Loucy (cell line): Measurements from ENCODE around the gene GREB1.

Experiments used
- H2AFZ ChIP-seq: fragments of 200-600 bp; sonication (generic); 2 replicates; pipeline ENCODE4 v1.6.0; 2016; ENCODE audit warnings: antibody characterized with exemption, mild to moderate bottlenecking, low read length, moderate library complexity
- H3F3A ChIP-seq: fragments of 200-600 bp; 2 replicates; pipeline ENCODE4 v1.6.0; 2016; ENCODE audit warnings: antibody characterized with exemption, low read depth, mild to moderate bottlenecking
- H3K27me3 ChIP-seq: fragments of 200-600 bp; sonication (generic); 2 replicates; pipeline ENCODE4 v1.6.1; 2014; ENCODE audit warnings: low read length, mild to moderate bottlenecking; ENCODE audit not compliant: insufficient read depth, poor library complexity, severe bottlenecking
- H3K36me3 ChIP-seq: fragments of 200-600 bp; sonication (generic); 2 replicates; pipeline ENCODE4 v1.6.1; 2016; ENCODE audit warnings: low read length; ENCODE audit not compliant: insufficient read depth
- H3K4me1 ChIP-seq: fragments of 200-600 bp; sonication (generic); 2 replicates; pipeline ENCODE4 v1.5.1; 2014; ENCODE audit warnings: low read length, mild to moderate bottlenecking; ENCODE audit not compliant: insufficient read depth, poor library complexity, severe bottlenecking
- H3K4me2 ChIP-seq: fragments of 200-600 bp; sonication (generic); 2 replicates; pipeline ENCODE4 v1.6.0; 2014; ENCODE audit warnings: antibody characterized with exemption, low read length, low read depth, mild to moderate bottlenecking; ENCODE audit not compliant: poor library complexity, severe bottlenecking
- H3K4me3 ChIP-seq: fragments of 200-600 bp; sonication (generic); 2 replicates; pipeline ENCODE4 v1.5.1; 2014; ENCODE audit warnings: low read length, mild to moderate bottlenecking, mixed read lengths; ENCODE audit not compliant: poor library complexity, severe bottlenecking
- H3K79me2 ChIP-seq: fragments of 200-600 bp; sonication (generic); 2 replicates; pipeline ENCODE4 v1.6.1; 2014; ENCODE audit warnings: low read length; ENCODE audit not compliant: insufficient read depth
- H3K9ac ChIP-seq: fragments of 200-600 bp; sonication (generic); 2 replicates; pipeline ENCODE4 v1.6.0; 2014; ENCODE audit warnings: mild to moderate bottlenecking, low read depth, low read length, moderate library complexity; ENCODE audit not compliant: poor library complexity, severe bottlenecking
- H3K9me2 ChIP-seq: fragments of 200-600 bp; sonication (generic); replicated peaks from 2 replicates; pipeline ENCODE4 v1.6.1; 2016; ENCODE audit warnings: low read depth, low read length, mixed read lengths
- H3K9me3 ChIP-seq: fragments of 200-600 bp; sonication (generic); 2 replicates; pipeline ENCODE4 v1.6.1; 2014; ENCODE audit warnings: mild to moderate bottlenecking, antibody characterized with exemption, low read length, low read depth; ENCODE audit not compliant: insufficient read depth
- H4K20me1 ChIP-seq: fragments of 200-600 bp; sonication (generic); 2 replicates; pipeline ENCODE4 v1.6.0; 2014; ENCODE audit warnings: antibody characterized with exemption, low read length, mild to moderate bottlenecking; ENCODE audit not compliant: insufficient read depth, poor library complexity, severe bottlenecking
- EZH2phosphoT487 ChIP-seq: fragments of 200-600 bp; IDR thresholded peaks from 2 replicates; pipeline ENCODE4 v1.6.1; 2018; ENCODE audit warnings: antibody characterized with exemption, mild to moderate bottlenecking, moderate library complexity, borderline replicate concordance
- TF ChIP-seq, protein P1 (sequence below): fragments of 200-600 bp; sonication (generic); conservative IDR thresholded peaks from 2 replicates; pipeline ENCODE4 v1.5.1; 2014; ENCODE audit warnings: mild to moderate bottlenecking, antibody characterized with exemption, low read length

GREB1 gene

DNA sequence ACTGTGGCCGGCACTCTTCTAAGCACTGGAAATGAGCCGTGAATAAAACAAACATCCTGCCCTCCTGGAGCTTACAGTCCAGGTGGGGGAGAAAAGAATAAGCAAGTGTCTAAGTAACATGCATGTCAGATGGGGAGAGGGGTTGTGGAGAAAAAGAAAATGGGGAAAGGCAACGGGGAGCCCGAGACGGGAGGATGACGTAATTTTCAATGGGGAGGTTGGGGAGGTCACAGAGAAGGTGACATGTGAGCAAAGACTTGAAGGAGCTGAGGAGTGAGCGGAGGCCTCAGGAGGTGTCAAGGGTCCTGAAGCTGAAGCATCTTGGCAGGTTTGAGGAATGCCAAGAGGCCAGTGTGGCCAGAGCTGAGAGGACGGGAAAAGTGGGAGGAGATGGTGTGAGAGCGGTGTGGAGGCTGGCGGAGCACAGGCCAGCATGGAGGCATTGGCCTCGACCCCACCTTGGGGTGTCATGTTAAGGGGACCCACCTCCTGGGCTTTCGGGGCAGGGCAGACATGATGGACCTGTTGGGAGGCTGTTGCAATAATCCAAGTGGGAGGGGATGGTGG is 151.1 kb downstream of the GREB1 start:
- Histone ChIP-seq H3K79me2 (no peaks in the 10 kb centered on the region), H2AFZ (no peak overlapping the region), H3K9me2 (no peaks in the 10 kb centered on the region), H3K9me3 (no peaks in the 10 kb centered on the region), H4K20me1 (no peaks in the 10 kb centered on the region), H3K9ac (no peak overlapping the region), H3K4me3 (no peak overlapping the region), H3K36me3 (no peaks in the 10 kb centered on the region), H3K4me2 (no peak overlapping the region), H3K27me3 (no peaks in the 10 kb centered on the region), H3K4me1 (peaks cover 7% of the 10 kb centered on the region), H3F3A (no peaks in the 10 kb centered on the region)
- TF ChIP-seq, protein P1, sequence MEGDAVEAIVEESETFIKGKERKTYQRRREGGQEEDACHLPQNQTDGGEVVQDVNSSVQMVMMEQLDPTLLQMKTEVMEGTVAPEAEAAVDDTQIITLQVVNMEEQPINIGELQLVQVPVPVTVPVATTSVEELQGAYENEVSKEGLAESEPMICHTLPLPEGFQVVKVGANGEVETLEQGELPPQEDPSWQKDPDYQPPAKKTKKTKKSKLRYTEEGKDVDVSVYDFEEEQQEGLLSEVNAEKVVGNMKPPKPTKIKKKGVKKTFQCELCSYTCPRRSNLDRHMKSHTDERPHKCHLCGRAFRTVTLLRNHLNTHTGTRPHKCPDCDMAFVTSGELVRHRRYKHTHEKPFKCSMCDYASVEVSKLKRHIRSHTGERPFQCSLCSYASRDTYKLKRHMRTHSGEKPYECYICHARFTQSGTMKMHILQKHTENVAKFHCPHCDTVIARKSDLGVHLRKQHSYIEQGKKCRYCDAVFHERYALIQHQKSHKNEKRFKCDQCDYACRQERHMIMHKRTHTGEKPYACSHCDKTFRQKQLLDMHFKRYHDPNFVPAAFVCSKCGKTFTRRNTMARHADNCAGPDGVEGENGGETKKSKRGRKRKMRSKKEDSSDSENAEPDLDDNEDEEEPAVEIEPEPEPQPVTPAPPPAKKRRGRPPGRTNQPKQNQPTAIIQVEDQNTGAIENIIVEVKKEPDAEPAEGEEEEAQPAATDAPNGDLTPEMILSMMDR: no peak
- no peak for TF ChIP-seq EZH2phosphoT487

DNA sequence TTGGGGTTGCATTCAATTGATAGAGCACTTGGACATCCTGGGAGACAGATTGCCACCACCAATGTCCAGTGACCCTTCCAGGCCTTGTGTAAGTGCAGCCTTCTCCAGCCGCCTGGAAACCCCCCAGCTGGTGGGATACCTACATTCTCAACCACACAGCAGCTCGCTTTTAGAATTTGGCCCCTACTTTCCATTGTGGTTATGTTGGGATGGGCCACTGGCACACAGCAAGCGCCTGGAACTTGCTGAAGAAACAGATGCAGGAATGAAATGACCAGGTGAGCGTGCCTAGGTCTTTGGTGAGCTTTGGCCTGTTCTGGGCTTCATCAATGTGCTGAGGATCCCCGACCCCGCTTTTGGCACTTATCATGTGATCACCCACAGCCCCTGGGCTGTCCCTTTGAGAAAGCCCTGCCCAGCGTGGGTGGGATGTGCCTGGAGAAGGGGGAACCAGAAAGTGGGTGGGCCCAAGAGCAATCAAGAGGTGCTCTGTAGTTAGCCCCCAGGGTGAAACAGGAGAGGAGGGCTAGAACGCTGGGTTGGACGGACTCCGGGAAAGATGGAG is 152.1 kb downstream of the GREB1 start:
- Histone ChIP-seq H3K4me1 (peaks cover 7% of the 10 kb centered on the region), H3K9me3 (no peaks in the 10 kb centered on the region), H4K20me1 (no peaks in the 10 kb centered on the region), H3K4me2 (no peak overlapping the region), H3K9ac (no peak overlapping the region), H3F3A (no peaks in the 10 kb centered on the region), H3K4me3 (no peak overlapping the region), H2AFZ (no peak overlapping the region), H3K27me3 (no peaks in the 10 kb centered on the region), H3K79me2 (no peaks in the 10 kb centered on the region), H3K9me2 (no peaks in the 10 kb centered on the region), H3K36me3 (no peaks in the 10 kb centered on the region)
- no peak for TF ChIP-seq EZH2phosphoT487
- TF ChIP-seq, protein P1: no peak

DNA sequence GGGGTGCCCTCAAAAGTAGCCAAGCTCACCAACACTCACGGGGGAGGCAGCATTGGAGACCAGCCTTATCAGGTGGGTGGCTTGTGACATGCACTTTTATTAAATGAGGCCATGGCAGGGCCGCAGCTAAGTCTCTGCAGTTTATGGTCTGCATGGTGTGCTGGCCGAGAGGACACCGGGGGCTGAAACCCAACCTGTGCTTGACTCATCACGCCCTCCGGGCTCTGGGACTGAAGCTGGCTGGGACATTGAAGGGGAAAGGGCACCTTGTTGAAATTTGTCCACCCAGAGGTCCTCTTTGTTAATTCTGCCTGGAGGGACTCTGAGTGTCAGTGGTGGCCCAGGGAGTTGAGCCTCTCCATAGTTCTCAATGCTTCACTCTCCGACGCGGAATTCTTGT is 153.9 kb downstream of the GREB1 start:
- Histone ChIP-seq H2AFZ (peak overlapping the region; percentile 84), H3K4me3 (peak overlapping the region; percentile 62), H3K79me2 (no peaks in the 10 kb centered on the region), H3K4me2 (peak overlapping the region; percentile 80), H3K9ac (peak overlapping the region; percentile 42), H3K9me2 (no peaks in the 10 kb centered on the region), H3K27me3 (no peaks in the 10 kb centered on the region), H3K9me3 (no peaks in the 10 kb centered on the region), H3K4me1 (peaks cover 7% of the 10 kb centered on the region), H3K36me3 (no peaks in the 10 kb centered on the region), H4K20me1 (no peaks in the 10 kb centered on the region), H3F3A (no peaks in the 10 kb centered on the region)
- TF ChIP-seq EZH2phosphoT487: no peak
- TF ChIP-seq, protein P1: no peak
